A673 (cell line): ENCODE data around the gene VAMP3. TPM values are rescaled to one million over a fixed set of nuclear protein-coding genes. Genes with fewer than 3 reads are reported as not detected.

Experiments used
- BruUV-seq: library from RNA; stranded (reverse); fragments of 400-500 nt; replicated peaks from 2 replicates; lab custom pipeline; 2021; lab: Mats Ljungman, UMichigan
- CTCF ChIA-PET: fragments of 300-600 bp; sonication (Branson Sonifier 250); formaldehyde crosslinking; loops from one replicate; lab custom pipeline; 2022; ENCODE audit warnings: antibody characterized with exemption; lab: Charles Lee
- POLR2A ChIA-PET: fragments of 300-600 bp; sonication (Branson Sonifier 250); formaldehyde crosslinking; loops from one replicate; lab custom pipeline; 2022; ENCODE audit warnings: antibody characterized with exemption; ENCODE audit not compliant: low non-redundant PET; lab: Charles Lee
- DNase-seq: peaks from one replicate; pipeline ENCODE4 v3.0.0-alpha.2; 2015; ENCODE audit warnings: low spot score
- H3K27ac ChIP-seq: fragments of 200-600 bp; sonication (generic); 2 replicates; pipeline ENCODE4 v1.5.1; 2016; ENCODE audit warnings: mixed run types, low read depth, mild to moderate bottlenecking, mixed read lengths, antibody characterized with exemption, low read length; ENCODE audit not compliant: poor library complexity, severe bottlenecking
- H3K27me3 ChIP-seq: fragments of 200-600 bp; sonication (generic); replicated peaks from 2 replicates; pipeline ENCODE4 v1.6.1; 2017; ENCODE audit warnings: mixed run types, low read depth, mild to moderate bottlenecking, mixed read lengths, antibody characterized with exemption, low read length; ENCODE audit not compliant: insufficient read depth, poor library complexity
- H3K36me3 ChIP-seq: fragments of 200-600 bp; sonication (generic); 2 replicates; pipeline ENCODE4 v1.6.1; 2016; ENCODE audit warnings: mixed run types, mild to moderate bottlenecking, mixed read lengths, antibody characterized with exemption, low read length; ENCODE audit not compliant: insufficient read depth, poor library complexity, severe bottlenecking
- H3K4me1 ChIP-seq: fragments of 200-600 bp; sonication (generic); 2 replicates; pipeline ENCODE4 v1.6.1; 2017; ENCODE audit warnings: mixed run types, mild to moderate bottlenecking, mixed read lengths, antibody characterized with exemption, low read length; ENCODE audit not compliant: insufficient read depth, poor library complexity, severe bottlenecking
- H3K4me3 ChIP-seq: fragments of 200-600 bp; sonication (generic); 2 replicates; pipeline ENCODE4 v1.5.1; 2016; ENCODE audit warnings: low read depth, mixed run types, mild to moderate bottlenecking, mixed read lengths, low read length; ENCODE audit not compliant: poor library complexity, severe bottlenecking
- H3K9me3 ChIP-seq: fragments of 200-600 bp; sonication (generic); 2 replicates; pipeline ENCODE4 v1.6.1; 2016; ENCODE audit warnings: mixed run types, low read depth, mild to moderate bottlenecking, mixed read lengths, antibody characterized with exemption, low read length; ENCODE audit not compliant: poor library complexity, severe bottlenecking
- CTCF ChIP-seq: fragments of 300-800, 200-600 bp; sonication (generic); conservative IDR thresholded peaks from 2 replicates; pipeline ENCODE4 v1.5.1; 2017; ENCODE audit warnings: low read depth, mild to moderate bottlenecking, antibody characterized with exemption, low read length, moderate library complexity, mixed read lengths
- EZH2 ChIP-seq: fragments of 200-600 bp; sonication (generic); IDR thresholded peaks from 2 replicates; pipeline ENCODE4 v1.6.1; 2017; ENCODE audit warnings: borderline replicate concordance, low read depth, mild to moderate bottlenecking, mixed read lengths, antibody characterized with exemption, low read length; ENCODE audit not compliant: poor library complexity, severe bottlenecking
- intact Hi-C: fragments of 100-400 bp; cut with micrococcal nuclease; formaldehyde crosslinking; loops from one replicate; pipeline ENCODE4 v1.10.0; 2022; ENCODE audit not compliant: unreplicated experiment
- total RNA-seq: library from RNA; stranded (reverse); gene quantifications from 2 replicates; pipeline ENCODE4 v1.2.3, GENCODE V29; 2021

Gene VAMP3
- total RNA-seq, 1 experiment from 2014 or later, result 76.2 TPM

- POLR2A ChIA-PET, result no interaction called here
- TF ChIP-seq EZH2 (no peak), CTCF (no peak)
- Histone ChIP-seq H3K4me3 (no peak overlapping the region), H3K9me3 (peaks cover 18% of the 10 kb centered on the region), H3K27me3 (no peaks in the 10 kb centered on the region), H3K27ac (no peak overlapping the region), H3K4me1 (no peaks in the 10 kb centered on the region), H3K36me3 (no peaks in the 10 kb centered on the region)
- DNase-seq, result no peak
- CTCF ChIA-PET, result no interaction called here
- intact Hi-C loops, result no loop called here
- no TSS peak for BruUV-seq
Observed at GRCh38 chr1:7813677-7814373, 42.7 kb downstream of the VAMP3 start.

DNA sequence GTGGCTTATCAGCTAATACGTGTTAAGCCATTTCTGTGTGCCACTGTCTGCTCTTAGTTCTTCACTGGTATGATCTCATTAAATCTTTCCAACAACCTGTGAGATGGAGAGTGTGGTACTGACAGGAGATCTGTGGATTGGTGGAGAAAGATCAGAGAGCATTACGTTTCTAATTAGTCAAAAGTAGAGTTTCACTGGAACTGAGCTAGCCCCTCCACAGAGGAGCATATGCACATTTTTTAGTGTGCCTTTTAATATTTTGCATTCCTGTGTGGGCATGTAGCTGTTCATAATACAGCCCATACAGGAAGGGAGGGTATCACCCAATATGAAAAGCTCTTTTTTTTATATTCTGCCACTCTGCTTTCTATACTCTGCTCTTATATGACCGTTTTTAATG is 50.2 kb downstream of the VAMP3 start:
- Histone ChIP-seq H3K27me3 (no peaks in the 10 kb centered on the region), H3K4me1 (no peaks in the 10 kb centered on the region), H3K4me3 (no peak overlapping the region), H3K9me3 (no peaks in the 10 kb centered on the region), H3K36me3 (no peaks in the 10 kb centered on the region), H3K27ac (no peak overlapping the region)
- ChIA-PET POLR2A (no interaction called here), CTCF (no interaction called here)
- intact Hi-C loops, result no loop called here
- TF ChIP-seq CTCF, result no peak
- no peak for TF ChIP-seq EZH2
- no peak for DNase-seq
- no TSS peak for BruUV-seq

GRCh38 chr1:7824701-7825100 is 53.6 kb downstream of the VAMP3 start:
- ChIA-PET CTCF (no interaction called here), POLR2A (no interaction called here)
- DNase-seq, result no peak
- TF ChIP-seq CTCF (no peak), EZH2 (no peak)
- BruUV-seq, result no TSS peak
- no peaks in the 10 kb centered on the region for H3K36me3 ChIP-seq
- no peak overlapping the region for H3K27ac ChIP-seq
- H3K27me3 ChIP-seq, result no peaks in the 10 kb centered on the region
- no peaks in the 10 kb centered on the region for H3K4me1 ChIP-seq
- intact Hi-C loops, result no loop called here
- no peaks in the 10 kb centered on the region for H3K9me3 ChIP-seq
- H3K4me3 ChIP-seq, result no peak overlapping the region
